Fibroblast of lung (primary cell): ENCODE results near the gene CHAT. TPM values are rescaled to one million over a fixed set of nuclear protein-coding genes. Genes with fewer than 3 reads are reported as not detected.

Experiments used
- DNase-seq, 2 donors: peaks; one replicate each; pipeline versions ENCODE4 v3.0.0 to v3.0.0-alpha.2; 2010; ENCODE audit warnings: low read depth in 2 of 2
- H2AFZ ChIP-seq: 2 replicates; pipeline ENCODE4 v1.5.1; 2012; ENCODE audit warnings: low read length, control low read depth, inconsistent platforms
- H3K27ac ChIP-seq: 2 replicates; pipeline ENCODE4 v1.5.1; 2011; ENCODE audit warnings: low read length, control low read depth; ENCODE audit not compliant: insufficient read depth
- H3K27me3 ChIP-seq: 2 replicates; pipeline ENCODE4 v1.5.1; 2011; ENCODE audit warnings: mild to moderate bottlenecking, low read length; ENCODE audit not compliant: control insufficient read depth, insufficient read depth
- H3K36me3 ChIP-seq: 2 replicates; pipeline ENCODE4 v1.5.1; 2011; ENCODE audit warnings: low read length; ENCODE audit not compliant: control insufficient read depth, insufficient read depth
- H3K4me1 ChIP-seq: 2 replicates; pipeline ENCODE4 v1.5.1; 2011; ENCODE audit warnings: low read length; ENCODE audit not compliant: control insufficient read depth, insufficient read depth; ENCODE audit errors: extremely low read depth
- H3K4me2 ChIP-seq: 2 replicates; pipeline ENCODE4 v1.5.1; 2011; ENCODE audit warnings: low read length, control low read depth; ENCODE audit not compliant: insufficient read depth; ENCODE audit errors: extremely low read depth
- H3K4me3 ChIP-seq, 4 experiments: fragments of 200-600 bp in 1 of 4; sonication (generic) in 1 of 4; replicated peaks in 1 of 4; 2 replicates each; pipeline ENCODE4 v1.5.1; 2011 to 2016; ENCODE audit warnings: low read length in 4 of 4, low read depth in 3 of 4, mild to moderate bottlenecking in 3 of 4, control low read depth in 2 of 4, inconsistent platforms in 1 of 4, mixed read lengths in 1 of 4; ENCODE audit not compliant: insufficient read depth in 1 of 4; ENCODE audit errors: control extremely low read depth in 1 of 4
- H3K79me2 ChIP-seq: 2 replicates; pipeline ENCODE4 v1.5.1; 2012; ENCODE audit warnings: mild to moderate bottlenecking, low read length, inconsistent platforms; ENCODE audit not compliant: control insufficient read depth, insufficient read depth
- H3K9ac ChIP-seq: 2 replicates; pipeline ENCODE4 v1.5.1; 2011; ENCODE audit warnings: mild to moderate bottlenecking, low read length, control low read depth; ENCODE audit not compliant: insufficient read depth
- H3K9me3 ChIP-seq: 2 replicates; pipeline ENCODE4 v1.5.1; 2012; ENCODE audit warnings: low read depth, low read length; ENCODE audit not compliant: control insufficient read depth, insufficient read depth
- H4K20me1 ChIP-seq: 2 replicates; pipeline ENCODE4 v1.5.1; 2011; ENCODE audit warnings: low read length; ENCODE audit not compliant: control insufficient read depth, insufficient read depth; ENCODE audit errors: extremely low read depth
- CTCF ChIP-seq, 2 donors: IDR thresholded peaks in 1 of 2; conservative IDR thresholded peaks in 1 of 2; 1 replicate in 1 of 2; 2 replicates in 1 of 2; pipeline ENCODE4 v1.5.1; 2011 to 2012; ENCODE audit warnings: low read length in 2 of 2, control low read depth in 1 of 2, inconsistent platforms in 1 of 2, low read depth in 1 of 2, mild to moderate bottlenecking in 1 of 2
- EZH2 ChIP-seq: IDR thresholded peaks from 2 replicates; pipeline ENCODE4 v1.5.1; 2012; ENCODE audit warnings: low read length, control low read depth, mild to moderate bottlenecking; ENCODE audit errors: missing control alignments
- polyA plus RNA-seq, 2 donors: library from polyadenylated mRNA; depleted of rRNA in 1 of 2; stranded (reverse) in 1 of 2; unstranded in 1 of 2; fragments of >200 nt; gene quantifications; 2 replicates each; pipeline ENCODE4 v1.2.1, GENCODE V29; 2011 to 2012; ENCODE audit warnings: missing spikeins in 1 of 2
- total RNA-seq: library from RNA; depleted of rRNA; stranded (reverse); fragments of >200 nt; gene quantifications from 2 replicates; pipeline ENCODE4 v1.2.1, GENCODE V29; 2014

CHAT gene
- total and polyA plus RNA-seq, 2 donors (not counting 1 experiment from before 2014, with no cell fraction given), result not detected

GRCh38 chr10:49633327-49634068 is 19.7 kb downstream of the CHAT start:
- Histone ChIP-seq H3K4me1 (no peaks in the 10 kb centered on the region), H2AFZ (no peak overlapping the region), H3K4me3 (no peak overlapping the region), H3K79me2 (no peaks in the 10 kb centered on the region), H3K36me3 (no peaks in the 10 kb centered on the region), H3K9ac (no peak overlapping the region), H4K20me1 (no peaks in the 10 kb centered on the region), H3K27ac (no peak overlapping the region), H3K4me2 (no peak overlapping the region), H3K9me3 (no peaks in the 10 kb centered on the region), H3K27me3 (peaks cover 6% of the 10 kb centered on the region)
- DNase-seq, result no peak
- no peak for TF ChIP-seq EZH2
- TF ChIP-seq CTCF (conservative IDR thresholded peaks at IDR 0.05 in 1 of 2, IDR thresholded peaks at IDR 0.05 in 1 of 2; ENCODE audit: low read depth in 1 of 2, low read length in 2 of 2), result no peak

GRCh38 chr10:49634069-49634660 is 20.3 kb downstream of the CHAT start:
- no peak overlapping the region for H2AFZ ChIP-seq
- no peaks in the 10 kb centered on the region for H4K20me1 ChIP-seq
- peaks cover 6% of the 10 kb centered on the region for H3K27me3 ChIP-seq
- no peak overlapping the region for H3K4me3 ChIP-seq
- no peak overlapping the region for H3K9ac ChIP-seq
- H3K36me3 ChIP-seq, result no peaks in the 10 kb centered on the region
- no peak overlapping the region for H3K4me2 ChIP-seq
- H3K4me1 ChIP-seq, result no peaks in the 10 kb centered on the region
- TF ChIP-seq CTCF (conservative IDR thresholded peaks at IDR 0.05 in 1 of 2, IDR thresholded peaks at IDR 0.05 in 1 of 2; ENCODE audit: low read depth in 1 of 2, low read length in 2 of 2) (no peak), EZH2 (no peak)
- no peak for DNase-seq
- H3K9me3 ChIP-seq, result no peaks in the 10 kb centered on the region
- H3K27ac ChIP-seq, result no peak overlapping the region
- no peaks in the 10 kb centered on the region for H3K79me2 ChIP-seq

- TF ChIP-seq CTCF (conservative IDR thresholded peaks at IDR 0.05 in 1 of 2, IDR thresholded peaks at IDR 0.05 in 1 of 2; ENCODE audit: low read depth in 1 of 2, low read length in 2 of 2), result no peak
- no peak for TF ChIP-seq EZH2
- Histone ChIP-seq H3K9ac (no peak overlapping the region), H3K4me3 (no peak overlapping the region), H3K36me3 (no peaks in the 10 kb centered on the region), H3K79me2 (no peaks in the 10 kb centered on the region), H3K27me3 (peaks cover 6% of the 10 kb centered on the region), H3K27ac (no peak overlapping the region), H4K20me1 (no peaks in the 10 kb centered on the region), H3K9me3 (no peaks in the 10 kb centered on the region), H2AFZ (no peak overlapping the region), H3K4me2 (no peak overlapping the region), H3K4me1 (no peaks in the 10 kb centered on the region)
- no peak for DNase-seq
These were observed 28.5 kb downstream of the CHAT start for GRCh38 chr10:49642311-49642710.
